Central memory CD4-positive, alpha-beta T cell (primary cell): ENCODE results near the gene CD4.

Experiments used
- DNase-seq: peaks from one replicate; pipeline ENCODE4 v3.0.0; 2022

Gene CD4

DNA sequence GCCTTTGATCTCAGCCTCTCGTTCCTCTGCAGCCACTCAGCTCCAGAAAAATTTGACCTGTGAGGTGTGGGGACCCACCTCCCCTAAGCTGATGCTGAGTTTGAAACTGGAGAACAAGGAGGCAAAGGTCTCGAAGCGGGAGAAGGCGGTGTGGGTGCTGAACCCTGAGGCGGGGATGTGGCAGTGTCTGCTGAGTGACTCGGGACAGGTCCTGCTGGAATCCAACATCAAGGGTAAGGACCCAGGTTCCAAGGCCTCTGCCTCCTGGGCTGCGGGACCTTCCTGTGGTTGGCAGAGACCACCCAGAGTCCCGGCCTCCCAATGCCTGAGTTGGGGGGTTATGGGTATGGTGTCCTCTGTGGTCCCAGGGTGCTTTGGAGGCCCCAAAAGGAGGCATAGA lies 27.8 kb downstream of the CD4 start:
- no peak for DNase-seq

DNA sequence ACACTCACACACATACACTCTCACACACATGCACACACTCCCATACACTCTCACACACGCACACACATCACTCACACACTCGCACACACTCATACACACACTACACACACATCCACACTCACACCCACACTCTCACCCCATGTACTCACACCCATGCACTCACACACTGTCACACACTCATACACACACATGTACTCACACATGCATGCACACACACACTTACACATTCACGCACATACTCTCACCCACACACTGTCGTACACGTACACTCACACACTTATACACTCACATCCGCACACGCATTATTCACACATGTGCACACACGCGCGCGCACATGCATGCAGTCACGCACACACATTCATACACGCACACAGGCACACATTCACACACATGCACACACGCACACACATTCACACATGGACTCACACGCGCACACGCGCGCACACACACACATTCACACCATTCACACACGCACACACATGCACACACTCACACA lies 28.4 kb downstream of the CD4 start:
- DNase-seq: no peak

DNA sequence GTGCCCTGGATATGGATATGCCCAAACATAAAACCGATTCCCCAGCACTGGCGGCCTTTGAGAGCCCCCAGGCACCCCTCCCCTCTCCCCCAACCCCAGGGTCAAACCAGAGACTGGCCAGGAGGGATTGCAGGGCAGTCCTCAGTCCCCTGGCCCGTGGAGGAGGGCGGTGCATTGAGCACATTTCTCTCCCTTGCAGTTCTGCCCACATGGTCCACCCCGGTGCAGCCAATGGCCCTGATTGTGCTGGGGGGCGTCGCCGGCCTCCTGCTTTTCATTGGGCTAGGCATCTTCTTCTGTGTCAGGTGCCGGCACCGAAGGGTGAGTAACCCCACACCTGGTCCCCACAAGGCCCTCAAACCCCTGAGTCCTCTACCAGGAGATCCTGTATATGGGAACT lies 28.9 kb downstream of the CD4 start:
- DNase-seq: no peak

DNA sequence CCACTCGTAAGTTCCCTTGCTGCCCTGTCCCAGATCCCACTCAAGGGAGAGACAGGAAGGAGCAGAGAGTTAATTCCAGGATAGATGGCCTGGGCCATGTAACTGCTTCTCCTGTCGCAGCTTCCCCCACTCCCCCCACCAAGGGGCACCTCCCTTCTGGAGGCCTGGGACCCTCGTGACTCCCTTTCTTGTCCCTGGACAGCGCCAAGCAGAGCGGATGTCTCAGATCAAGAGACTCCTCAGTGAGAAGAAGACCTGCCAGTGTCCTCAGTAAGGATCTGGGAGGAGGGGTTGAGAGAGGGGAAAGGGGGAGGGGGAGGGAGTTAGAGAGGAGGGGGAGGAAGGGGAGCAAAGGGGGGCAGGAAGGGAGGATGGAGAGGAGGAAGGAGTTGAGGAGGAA lies 29.3 kb downstream of the CD4 start:
- DNase-seq: no peak

DNA sequence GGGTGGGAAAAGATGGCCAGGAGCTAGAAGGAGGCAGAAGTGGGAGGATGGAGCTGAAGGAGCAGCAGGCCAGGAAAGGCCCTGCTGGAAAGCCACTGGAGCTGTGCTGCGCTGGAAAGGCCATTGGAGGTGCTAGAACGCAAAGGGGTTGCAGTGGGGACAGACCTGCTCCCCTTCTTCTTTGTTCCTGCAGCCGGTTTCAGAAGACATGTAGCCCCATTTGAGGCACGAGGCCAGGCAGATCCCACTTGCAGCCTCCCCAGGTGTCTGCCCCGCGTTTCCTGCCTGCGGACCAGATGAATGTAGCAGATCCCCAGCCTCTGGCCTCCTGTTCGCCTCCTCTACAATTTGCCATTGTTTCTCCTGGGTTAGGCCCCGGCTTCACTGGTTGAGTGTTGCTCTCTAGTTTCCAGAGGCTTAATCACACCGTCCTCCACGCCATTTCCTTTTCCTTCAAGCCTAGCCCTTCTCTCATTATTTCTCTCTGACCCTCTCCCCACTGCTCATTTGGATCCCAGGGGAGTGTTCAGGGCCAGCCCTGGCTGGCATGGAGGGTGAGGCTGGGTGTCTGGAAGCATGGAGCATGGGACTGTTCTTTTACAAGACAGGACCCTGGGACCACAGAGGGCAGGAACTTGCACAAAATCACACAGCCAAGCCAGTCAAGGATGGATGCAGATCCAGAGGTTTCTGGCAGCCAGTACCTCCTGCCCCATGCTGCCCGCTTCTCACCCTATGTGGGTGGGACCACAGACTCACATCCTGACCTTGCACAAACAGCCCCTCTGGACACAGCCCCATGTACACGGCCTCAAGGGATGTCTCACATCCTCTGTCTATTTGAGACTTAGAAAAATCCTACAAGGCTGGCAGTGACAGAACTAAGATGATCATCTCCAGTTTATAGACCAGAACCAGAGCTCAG lies 30.0 kb downstream of the CD4 start:
- DNase-seq: no peak

DNA sequence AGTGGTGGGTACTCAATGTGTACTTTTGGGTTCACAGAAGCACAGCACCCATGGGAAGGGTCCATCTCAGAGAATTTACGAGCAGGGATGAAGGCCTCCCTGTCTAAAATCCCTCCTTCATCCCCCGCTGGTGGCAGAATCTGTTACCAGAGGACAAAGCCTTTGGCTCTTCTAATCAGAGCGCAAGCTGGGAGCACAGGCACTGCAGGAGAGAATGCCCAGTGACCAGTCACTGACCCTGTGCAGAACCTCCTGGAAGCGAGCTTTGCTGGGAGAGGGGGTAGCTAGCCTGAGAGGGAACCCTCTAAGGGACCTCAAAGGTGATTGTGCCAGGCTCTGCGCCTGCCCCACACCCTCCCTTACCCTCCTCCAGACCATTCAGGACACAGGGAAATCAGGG lies 30.8 kb downstream of the CD4 start:
- no peak for DNase-seq

DNA sequence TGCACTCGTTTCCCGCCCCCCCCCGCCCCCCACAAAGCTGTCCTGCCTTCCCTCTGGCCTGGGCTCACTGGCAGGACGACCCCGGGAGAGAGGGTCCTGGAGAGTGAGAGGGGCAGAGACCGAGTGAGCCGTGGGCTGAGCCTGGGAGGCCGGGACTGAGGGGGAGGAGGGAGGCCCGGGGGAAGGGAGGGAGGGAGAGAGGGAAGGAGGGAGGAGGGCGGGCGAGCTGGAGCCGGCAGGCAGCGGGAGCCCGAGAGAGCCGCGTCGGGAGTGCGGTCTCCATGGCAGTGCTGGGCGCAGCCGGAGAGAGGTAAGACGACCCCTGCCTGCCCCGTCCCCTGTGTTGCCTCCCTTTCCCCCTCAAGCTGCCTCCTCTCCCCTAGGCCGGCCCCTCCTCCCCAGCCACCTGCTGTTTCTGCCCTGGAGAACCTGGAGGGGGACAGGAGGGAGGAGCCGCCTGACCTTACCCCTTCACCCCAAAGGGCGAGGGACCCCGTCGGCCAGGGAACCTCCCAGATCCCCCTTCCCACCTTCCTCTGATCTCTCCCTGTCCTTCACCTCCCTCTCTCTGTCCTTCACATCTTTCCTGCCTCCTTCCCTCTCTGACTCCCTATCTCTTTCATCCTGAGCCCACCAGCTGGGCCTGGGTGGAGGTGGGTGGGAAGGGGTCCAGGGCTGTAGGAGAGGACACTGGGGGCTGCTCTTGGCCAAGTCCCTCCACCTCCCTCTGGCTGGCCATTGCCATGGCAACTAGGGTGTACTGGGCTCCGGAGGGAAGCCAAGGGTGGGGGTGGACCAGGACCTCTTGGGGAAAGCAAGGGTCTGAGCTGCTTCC lies 32.5 kb downstream of the CD4 start, which contains the start of gene GPR162:
TSS of gene GPR162 (plus strand) at position 231 of the 835 bp plus-strand sequence. CDS start 2,078 bp downstream, outside the sequence.
- DNase-seq: no peak

DNA sequence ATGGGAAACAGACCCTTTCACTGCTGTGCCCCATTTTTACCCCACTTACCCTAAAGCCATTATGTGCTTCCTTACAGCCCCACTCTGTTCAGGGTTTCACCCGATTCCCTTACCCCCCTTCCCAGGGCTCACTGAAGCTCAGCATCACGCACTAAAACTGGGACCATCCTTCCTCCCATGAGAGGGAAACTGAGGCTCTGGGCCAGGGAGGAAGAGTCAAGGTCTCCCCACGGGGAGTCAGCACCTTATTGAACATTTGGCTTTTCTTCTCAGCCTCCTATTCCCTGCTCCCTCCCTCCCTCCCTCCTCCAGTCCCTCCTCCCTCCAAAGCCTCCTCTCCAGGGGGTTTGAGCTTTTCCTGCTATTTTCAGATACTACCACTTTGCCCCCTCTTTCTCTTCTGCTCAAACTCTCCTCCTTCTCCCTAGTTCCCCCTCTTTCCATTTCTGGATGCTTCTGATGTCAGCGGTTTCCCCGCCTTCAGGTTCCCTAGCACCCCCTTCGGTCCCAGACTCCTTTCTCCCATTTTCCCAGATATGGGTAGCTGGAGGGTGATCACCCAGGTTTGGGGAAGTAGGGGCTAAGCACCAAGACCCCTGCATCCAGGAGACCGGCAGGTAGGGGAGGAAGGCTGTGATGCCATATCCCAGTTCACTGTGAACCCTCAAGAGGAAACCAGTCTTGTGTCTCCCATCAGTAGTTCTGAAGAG lies 33.3 kb downstream of the CD4 start:
- DNase-seq: no peak

DNA sequence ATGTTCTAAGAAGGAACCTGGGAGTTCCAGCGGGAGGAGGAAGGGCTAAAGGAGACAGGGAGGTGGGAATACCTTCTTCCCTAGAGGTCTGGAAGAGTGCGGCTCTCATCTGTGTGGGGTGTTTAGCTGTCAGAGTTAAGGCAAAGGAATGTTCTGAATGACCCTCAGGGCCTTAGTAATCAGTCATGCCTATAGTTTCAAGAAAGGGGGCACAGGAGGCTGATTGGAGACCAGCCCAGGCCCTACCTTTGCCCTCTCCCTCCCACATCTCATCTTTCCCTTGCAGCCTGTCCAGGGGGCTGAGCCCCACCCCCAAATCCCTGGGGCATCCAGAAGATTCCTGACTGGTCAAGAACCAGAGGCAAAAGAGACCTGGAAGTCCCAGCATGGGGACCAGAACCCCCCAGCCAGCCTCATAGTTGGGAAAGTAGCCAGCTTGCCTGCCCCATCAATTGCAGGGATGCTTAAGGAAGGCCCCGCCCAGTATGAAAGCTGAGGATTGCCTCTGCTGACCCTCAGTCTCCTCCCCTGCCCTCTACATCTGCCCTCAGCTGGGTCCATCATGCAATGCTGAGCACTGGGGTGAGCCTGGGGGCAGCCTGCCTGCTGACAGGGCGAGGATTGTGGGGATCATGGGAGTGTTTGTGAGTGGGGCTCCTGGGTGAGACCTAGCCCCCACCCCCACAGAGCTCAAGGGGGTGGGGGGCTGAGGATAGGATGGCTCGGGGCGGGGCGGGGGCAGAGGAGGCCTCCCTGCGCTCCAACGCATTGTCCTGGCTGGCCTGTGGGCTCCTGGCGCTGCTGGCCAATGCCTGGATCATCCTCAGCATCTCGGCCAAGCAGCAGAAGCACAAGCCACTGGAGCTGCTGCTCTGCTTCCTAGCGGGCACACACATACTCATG lies 34.1 kb downstream of the CD4 start:
- no peak for DNase-seq

DNA sequence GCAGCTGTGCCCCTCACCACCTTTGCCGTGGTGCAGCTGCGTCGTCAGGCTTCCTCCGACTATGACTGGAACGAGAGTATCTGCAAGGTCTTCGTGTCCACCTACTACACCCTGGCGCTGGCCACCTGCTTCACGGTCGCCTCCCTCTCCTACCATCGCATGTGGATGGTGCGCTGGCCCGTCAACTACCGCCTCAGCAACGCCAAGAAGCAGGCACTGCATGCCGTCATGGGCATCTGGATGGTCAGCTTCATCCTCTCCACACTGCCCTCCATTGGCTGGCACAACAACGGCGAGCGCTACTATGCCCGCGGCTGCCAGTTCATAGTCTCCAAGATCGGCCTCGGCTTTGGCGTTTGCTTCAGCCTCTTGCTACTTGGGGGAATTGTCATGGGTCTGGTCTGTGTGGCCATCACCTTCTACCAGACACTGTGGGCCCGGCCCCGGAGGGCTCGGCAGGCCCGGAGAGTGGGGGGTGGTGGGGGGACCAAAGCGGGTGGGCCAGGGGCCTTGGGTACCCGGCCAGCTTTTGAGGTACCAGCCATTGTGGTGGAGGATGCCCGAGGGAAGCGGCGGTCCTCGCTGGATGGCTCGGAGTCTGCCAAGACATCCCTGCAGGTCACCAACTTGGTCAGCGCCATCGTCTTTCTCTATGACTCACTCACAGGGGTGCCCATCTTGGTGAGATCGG lies 34.9 kb downstream of the CD4 start:
- no peak for DNase-seq

DNA sequence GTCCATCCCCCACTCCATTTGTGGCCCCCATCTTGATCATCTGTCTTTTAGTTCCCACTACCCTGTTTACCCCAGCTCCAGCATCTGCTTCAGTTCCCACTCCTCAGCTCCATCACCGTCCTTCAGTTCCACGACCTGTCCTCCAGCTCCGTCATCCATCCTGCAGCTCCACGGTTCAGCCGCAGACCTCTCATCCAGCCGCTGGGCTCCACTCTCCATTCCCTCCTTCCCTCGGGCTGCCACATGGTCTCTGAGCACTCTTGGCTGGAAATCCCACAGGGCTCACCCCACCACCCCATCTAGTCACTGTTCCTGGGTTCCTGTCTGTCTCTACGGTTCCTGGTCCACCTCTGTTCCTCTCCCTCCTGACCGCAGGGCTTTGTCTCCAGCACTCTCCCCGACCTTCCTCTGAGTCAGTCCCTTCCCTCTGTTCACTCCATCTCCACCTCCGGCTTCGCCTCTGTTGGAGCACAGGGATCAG lies 35.6 kb downstream of the CD4 start:
- DNase-seq: no peak

DNA sequence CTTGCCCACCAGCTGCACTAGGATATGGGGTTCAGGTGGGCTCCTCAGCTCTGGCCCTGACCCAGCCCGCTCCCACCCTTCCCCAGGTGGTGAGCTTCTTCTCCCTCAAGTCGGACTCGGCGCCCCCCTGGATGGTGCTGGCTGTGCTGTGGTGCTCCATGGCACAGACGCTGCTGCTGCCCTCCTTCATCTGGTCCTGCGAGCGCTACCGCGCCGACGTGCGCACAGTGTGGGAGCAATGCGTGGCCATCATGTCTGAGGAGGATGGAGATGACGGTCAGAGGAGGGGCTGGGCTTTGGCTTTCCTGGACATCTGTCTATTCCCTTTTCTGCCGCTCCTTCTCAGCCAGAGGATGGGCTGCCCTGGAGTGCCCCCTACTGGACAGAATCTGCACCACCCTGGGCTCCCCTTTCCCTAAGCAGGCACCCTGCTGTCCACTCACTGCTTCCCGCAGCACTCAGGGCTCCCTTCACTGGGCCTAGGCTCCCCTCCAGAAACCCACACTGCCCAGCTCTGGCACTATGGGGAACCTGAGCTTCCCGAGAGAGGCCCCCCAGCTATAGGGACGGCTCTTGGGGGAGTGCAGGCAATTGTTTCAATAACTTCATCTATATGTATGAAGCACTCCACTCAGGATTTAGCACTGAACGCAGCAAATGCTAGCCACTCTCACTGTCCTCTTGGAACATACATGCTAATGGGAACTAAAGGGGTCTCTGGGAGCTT lies 36.2 kb downstream of the CD4 start:
- DNase-seq: peak; percentile 69

DNA sequence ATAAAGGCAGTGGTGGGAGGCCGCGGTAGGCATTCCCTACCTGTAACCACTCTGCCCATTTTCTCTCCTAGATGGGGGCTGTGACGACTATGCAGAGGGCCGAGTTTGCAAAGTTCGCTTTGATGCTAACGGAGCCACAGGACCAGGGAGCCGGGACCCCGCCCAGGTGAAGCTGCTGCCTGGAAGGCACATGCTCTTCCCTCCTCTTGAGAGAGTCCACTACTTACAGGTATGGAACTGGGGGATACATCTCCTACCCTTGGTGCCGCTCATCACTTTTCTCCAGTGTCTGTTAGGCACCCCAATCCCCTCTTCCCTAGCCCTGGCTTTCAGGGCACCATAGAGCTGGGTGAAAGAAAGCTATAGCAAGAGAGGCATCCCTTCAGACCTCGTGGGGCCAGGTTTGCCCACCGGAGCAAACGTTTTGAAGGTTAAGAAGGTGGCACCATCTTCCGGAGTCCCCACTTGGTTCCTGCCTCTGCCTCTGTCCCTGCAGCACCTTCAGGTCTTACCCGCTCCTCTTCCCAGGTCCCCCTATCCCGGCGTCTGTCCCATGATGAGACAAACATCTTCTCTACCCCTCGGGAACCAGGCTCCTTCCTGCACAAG lies 36.9 kb downstream of the CD4 start:
- no peak for DNase-seq

DNA sequence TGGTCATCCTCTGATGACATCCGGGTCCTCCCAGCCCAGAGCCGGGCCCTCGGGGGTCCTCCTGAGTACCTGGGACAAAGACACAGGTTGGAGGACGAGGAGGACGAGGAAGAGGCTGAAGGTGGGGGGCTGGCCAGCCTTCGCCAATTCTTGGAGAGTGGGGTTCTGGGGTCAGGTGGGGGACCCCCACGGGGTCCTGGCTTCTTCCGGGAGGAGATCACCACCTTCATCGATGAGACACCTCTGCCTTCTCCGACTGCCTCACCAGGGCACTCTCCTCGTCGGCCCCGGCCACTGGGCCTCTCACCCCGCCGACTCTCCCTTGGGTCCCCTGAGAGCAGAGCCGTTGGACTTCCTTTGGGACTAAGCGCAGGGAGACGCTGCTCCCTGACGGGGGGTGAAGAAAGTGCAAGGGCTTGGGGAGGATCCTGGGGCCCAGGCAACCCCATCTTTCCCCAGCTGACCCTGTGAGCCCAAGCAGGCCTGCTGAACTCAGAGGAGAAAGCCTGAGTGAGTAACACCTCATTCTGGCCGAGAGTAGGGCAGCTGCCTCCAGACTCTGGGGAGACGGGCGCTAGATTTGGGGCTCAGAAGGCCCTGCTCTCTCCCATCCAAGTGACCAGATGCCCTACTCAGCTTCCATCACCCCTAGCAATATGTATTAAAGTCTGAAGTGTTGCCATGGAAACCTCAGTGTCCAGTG lies 37.6 kb downstream of the CD4 start:
- no peak for DNase-seq

DNA sequence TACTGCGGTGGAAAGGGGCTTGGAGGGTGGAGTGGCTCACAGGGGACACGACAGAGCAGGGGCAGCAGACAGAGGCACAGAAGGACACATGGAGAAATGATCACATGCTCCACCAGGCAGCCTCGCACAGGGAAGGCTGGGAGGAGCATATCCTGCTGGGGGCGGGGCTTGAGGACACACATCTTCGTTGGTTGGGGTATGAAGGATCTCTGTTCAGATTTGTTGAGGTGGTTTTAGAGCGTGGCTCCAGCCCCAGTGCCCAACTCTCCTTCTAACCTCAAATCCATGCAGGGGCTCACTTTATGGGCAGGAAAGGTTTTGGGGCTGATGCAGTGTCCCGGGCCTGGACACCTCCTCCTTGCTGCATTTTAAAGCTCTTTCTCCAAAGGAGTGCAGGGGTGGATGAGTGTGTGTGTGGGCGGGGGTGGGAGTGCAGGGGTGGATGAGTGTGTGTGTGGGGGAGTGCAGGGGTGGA lies 38.1 kb downstream of the CD4 start:
- DNase-seq: no peak

DNA sequence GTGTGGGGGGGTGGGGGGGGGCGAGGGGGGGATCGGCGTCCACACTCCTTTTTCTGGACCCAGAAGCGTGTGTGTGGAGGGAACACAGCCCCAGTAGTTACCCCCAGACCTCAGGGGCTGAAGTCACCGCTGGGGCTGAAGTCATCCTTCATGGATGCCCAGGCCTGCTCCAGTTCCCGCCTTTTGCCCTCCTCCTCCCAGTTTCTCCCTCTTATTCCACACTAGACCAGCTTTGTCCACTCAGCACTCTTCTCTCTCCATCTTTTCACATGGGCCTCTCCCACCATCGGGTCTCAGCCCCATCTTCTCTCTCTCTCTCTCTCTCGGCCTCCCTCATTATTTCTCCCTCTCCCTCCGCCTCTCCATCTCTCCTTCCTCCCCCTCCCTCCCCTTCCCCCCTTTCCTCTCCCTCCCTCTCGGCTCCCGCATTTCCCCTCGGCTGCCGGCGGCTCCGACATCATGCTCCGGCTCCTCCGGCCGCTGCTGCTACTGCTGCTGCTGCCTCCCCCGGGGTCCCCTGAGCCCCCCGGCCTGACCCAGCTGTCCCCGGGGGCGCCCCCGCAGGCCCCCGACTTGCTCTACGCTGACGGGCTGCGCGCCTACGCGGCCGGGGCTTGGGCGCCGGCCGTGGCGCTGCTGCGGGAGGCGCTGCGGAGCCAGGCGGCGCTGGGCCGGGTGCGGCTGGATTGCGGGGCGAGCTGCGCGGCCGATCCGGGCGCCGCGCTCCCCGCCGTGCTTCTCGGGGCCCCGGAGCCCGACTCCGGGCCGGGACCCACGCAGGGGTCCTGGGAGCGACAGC lies 38.9 kb downstream of the CD4 start, which contains the start of gene P3H3:
TSS of gene P3H3 (plus strand) at position 426 of the 799 bp plus-strand sequence. CDS start at position 460, 34 bp downstream.
- peak; percentile 19 for DNase-seq

DNA sequence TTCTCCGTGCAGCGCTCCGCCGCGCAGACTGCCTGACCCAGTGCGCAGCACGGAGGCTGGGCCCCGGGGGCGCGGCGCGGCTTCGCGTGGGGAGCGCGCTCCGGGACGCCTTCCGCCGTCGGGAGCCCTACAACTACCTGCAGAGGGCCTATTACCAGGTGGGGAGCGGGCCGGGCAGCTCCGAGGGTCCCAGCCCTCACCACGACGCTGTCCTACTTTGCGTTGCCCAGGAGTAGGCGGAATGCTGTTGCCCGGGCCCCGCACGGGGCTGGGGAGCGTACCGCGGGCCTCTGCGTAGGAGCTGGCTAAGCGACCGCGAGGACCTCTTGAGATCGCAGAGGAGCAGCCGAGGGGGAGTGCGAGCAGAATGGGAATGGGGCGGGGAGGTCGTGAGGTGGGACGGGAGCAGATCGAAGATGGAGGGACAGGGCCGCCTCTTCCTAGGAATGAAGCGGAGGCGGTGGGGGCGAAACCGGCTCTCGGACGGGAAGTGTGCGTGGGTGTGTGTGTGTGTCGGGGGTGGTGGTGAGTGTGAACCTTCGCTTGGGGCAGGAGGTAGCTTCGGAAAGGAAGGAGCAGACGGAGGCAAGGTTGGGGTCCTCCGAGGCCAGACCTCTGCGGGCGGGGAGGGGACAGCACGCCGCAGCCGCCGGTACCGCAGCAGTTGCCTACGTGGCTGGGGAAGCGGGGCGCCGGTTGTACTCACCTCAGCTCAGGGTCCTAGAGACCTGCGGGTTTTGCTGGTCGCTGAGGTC lies 39.6 kb downstream of the CD4 start:
- peak; percentile 35 for DNase-seq
